Measurements from ENCODE around the gene TRMT2B. TPM values are rescaled to one million over a fixed set of nuclear protein-coding genes. Genes with fewer than 3 reads are reported as not detected.
"Not testable (repeated sequence)": the region's sequence is repeated elsewhere in the genome, so short reads cannot be mapped to it uniquely, and the experiment has no call there.

The TRMT2B gene
- polyA plus RNA-seq, 1 experiment = 14.2 TPM

GRCh38 chrX:101037231-101037630 is 14.7 kb downstream of the TRMT2B start:
- POLR2A ChIA-PET = no interaction called here
- CTCF ChIA-PET = no interaction called here
- no peak for DNase-seq (ENCODE audit: low read depth, low spot score)
- Histone ChIP-seq H3K4me3 (ENCODE audit: low read depth, low read length) (no peak overlapping the region), H3K9me3 (ENCODE audit: control insufficient read depth, insufficient read depth, low read length) (no peaks in the 10 kb centered on the region), H3K27ac (ENCODE audit: low read depth, low read length) (no peak overlapping the region), H3K27me3 (ENCODE audit: control insufficient read depth, insufficient read depth, low read length) (no peaks in the 10 kb centered on the region)
- TF ChIP-seq CTCF (IDR thresholded peaks at IDR 0.05; ENCODE audit: low read depth, low read length) = no peak

- no peak overlapping the region for H3K27ac ChIP-seq (ENCODE audit: low read depth, low read length)
- no peak for TF ChIP-seq CTCF (IDR thresholded peaks at IDR 0.05; ENCODE audit: low read depth, low read length)
- no peaks in the 10 kb centered on the region for H3K27me3 ChIP-seq (ENCODE audit: control insufficient read depth, insufficient read depth, low read length)
- POLR2A ChIA-PET = no interaction called here
- CTCF ChIA-PET = no interaction called here
- no peaks in the 10 kb centered on the region for H3K9me3 ChIP-seq (ENCODE audit: control insufficient read depth, insufficient read depth, low read length)
- H3K4me3 ChIP-seq (ENCODE audit: low read depth, low read length) = no peak overlapping the region
- no peak for DNase-seq (ENCODE audit: low read depth, low spot score)
Observed at GRCh38 chrX:101029665-101030064, 22.2 kb downstream of the TRMT2B start.

GRCh38 chrX:101028562-101028961 is 23.3 kb downstream of the TRMT2B start:
- Histone ChIP-seq H3K27me3 (ENCODE audit: control insufficient read depth, insufficient read depth, low read length) (no peaks in the 10 kb centered on the region), H3K4me3 (ENCODE audit: low read depth, low read length) (no peak overlapping the region), H3K27ac (ENCODE audit: low read depth, low read length) (no peak overlapping the region), H3K9me3 (ENCODE audit: control insufficient read depth, insufficient read depth, low read length) (no peaks in the 10 kb centered on the region)
- no peak for DNase-seq (ENCODE audit: low read depth, low spot score)
- POLR2A ChIA-PET = no interaction called here
- no peak for TF ChIP-seq CTCF (IDR thresholded peaks at IDR 0.05; ENCODE audit: low read depth, low read length)
- CTCF ChIA-PET = no interaction called here

- no peak overlapping the region for H3K27ac ChIP-seq (ENCODE audit: low read depth, low read length)
- ChIA-PET CTCF (no interaction called here), POLR2A (no interaction called here)
- no peaks in the 10 kb centered on the region for H3K27me3 ChIP-seq (ENCODE audit: control insufficient read depth, insufficient read depth, low read length)
- H3K4me3 ChIP-seq (ENCODE audit: low read depth, low read length) = no peak overlapping the region
- DNase-seq (ENCODE audit: low read depth, low spot score) = no peak
- TF ChIP-seq CTCF (IDR thresholded peaks at IDR 0.05; ENCODE audit: low read depth, low read length) = no peak
- H3K9me3 ChIP-seq (ENCODE audit: control insufficient read depth, insufficient read depth, low read length) = no peaks in the 10 kb centered on the region
Observed at GRCh38 chrX:101025126-101025525, 26.8 kb downstream of the TRMT2B start.

GRCh38 chrX:101022020-101022419 is 29.9 kb downstream of the TRMT2B start:
- no peak for TF ChIP-seq CTCF (IDR thresholded peaks at IDR 0.05; ENCODE audit: low read depth, low read length)

GRCh38 chrX:101012031-101012430 is 39.9 kb downstream of the TRMT2B start:
- H3K9me3 ChIP-seq (ENCODE audit: control insufficient read depth, insufficient read depth, low read length); CTCF ChIA-PET; H3K27me3 ChIP-seq (ENCODE audit: control insufficient read depth, insufficient read depth, low read length); POLR2A ChIA-PET; DNase-seq (ENCODE audit: low read depth, low spot score); H3K27ac ChIP-seq (ENCODE audit: low read depth, low read length); H3K4me3 ChIP-seq (ENCODE audit: low read depth, low read length): not testable (repeated sequence)

More at GRCh38 chrX:101022020-101022419, 29.9 kb downstream of the TRMT2B start:
- Histone ChIP-seq H3K9me3 (ENCODE audit: control insufficient read depth, insufficient read depth, low read length) (no peaks in the 10 kb centered on the region), H3K27me3 (ENCODE audit: control insufficient read depth, insufficient read depth, low read length) (no peaks in the 10 kb centered on the region), H3K4me3 (ENCODE audit: low read depth, low read length) (no peak overlapping the region), H3K27ac (ENCODE audit: low read depth, low read length) (no peak overlapping the region)
- POLR2A ChIA-PET = no interaction called here
- DNase-seq (ENCODE audit: low read depth, low spot score) = no peak
- CTCF ChIA-PET = no interaction called here

Data from AG04450 (cell line).